Chondrocyte (in vitro differentiated cells): ENCODE results near the gene SLC35F1. TPM values are rescaled to one million over a fixed set of nuclear protein-coding genes. Genes with fewer than 3 reads are reported as not detected.

Source experiments
- DNase-seq: peaks from one replicate; pipeline ENCODE4 v3.0.0; 2021; ENCODE audit warnings: mixed read lengths, low spot score
- H3K27ac Mint-ChIP-seq: one replicate; pipeline ENCODE4 v1.8.0; 2021; ENCODE audit warnings: mild to moderate bottlenecking, moderate library complexity, mixed read lengths; ENCODE audit not compliant: unreplicated experiment
- H3K27me3 Mint-ChIP-seq: 2 replicates; pipeline ENCODE4 v1.8.0; 2021; ENCODE audit warnings: low read depth, mixed read lengths
- H3K36me3 Mint-ChIP-seq: 2 replicates; pipeline ENCODE4 v1.8.0; 2021; ENCODE audit warnings: low read depth, mixed read lengths
- H3K4me1 Mint-ChIP-seq: 2 replicates; pipeline ENCODE4 v1.8.0; 2021; ENCODE audit warnings: low read depth, mild to moderate bottlenecking, mixed read lengths
- H3K4me3 Mint-ChIP-seq: one replicate; pipeline ENCODE4 v1.8.0; 2021; ENCODE audit warnings: mild to moderate bottlenecking, moderate library complexity, mixed read lengths; ENCODE audit not compliant: unreplicated experiment
- H3K9me3 Mint-ChIP-seq: 2 replicates; pipeline ENCODE4 v1.8.0; 2021; ENCODE audit warnings: low read depth, mixed read lengths
- CTCF ChIP-seq: fragments of 200-600 bp; sonication (generic); IDR thresholded peaks from 2 replicates; pipeline ENCODE4 v1.5.0; 2021; ENCODE audit warnings: antibody characterized with exemption, mild to moderate bottlenecking, moderate library complexity
- total RNA-seq: library from RNA; stranded (reverse); gene quantifications from 3 replicates; pipeline ENCODE4 v1.2.1, GENCODE V29; 2021

The SLC35F1 gene
- total RNA-seq, 1 donor from 2014 or later, result not detected

GRCh38 chr6:118186672-118187567 is 279.9 kb downstream of the SLC35F1 start:
- H3K27ac Mint-ChIP-seq, result peak overlapping the region; percentile 82
- no peaks in the 10 kb centered on the region for H3K9me3 Mint-ChIP-seq
- no peak for DNase-seq
- no peaks in the 10 kb centered on the region for H3K36me3 Mint-ChIP-seq
- H3K4me1 Mint-ChIP-seq, result peaks cover 16% of the 10 kb centered on the region
- TF ChIP-seq CTCF, result no peak
- H3K27me3 Mint-ChIP-seq, result no peaks in the 10 kb centered on the region
- no peak overlapping the region for H3K4me3 Mint-ChIP-seq

GRCh38 chr6:118187568-118188164 is 280.6 kb downstream of the SLC35F1 start:
- H3K27ac Mint-ChIP-seq, result peak overlapping the region; percentile 82
- no peaks in the 10 kb centered on the region for H3K9me3 Mint-ChIP-seq
- H3K4me1 Mint-ChIP-seq, result peaks cover 16% of the 10 kb centered on the region
- no peak overlapping the region for H3K4me3 Mint-ChIP-seq
- H3K27me3 Mint-ChIP-seq, result no peaks in the 10 kb centered on the region
- H3K36me3 Mint-ChIP-seq, result no peaks in the 10 kb centered on the region
- no peak for TF ChIP-seq CTCF
- no peak for DNase-seq

GRCh38 chr6:118188561-118188960 is 281.5 kb downstream of the SLC35F1 start:
- H3K4me3 Mint-ChIP-seq, result no peak overlapping the region
- H3K27me3 Mint-ChIP-seq, result no peaks in the 10 kb centered on the region
- no peak for DNase-seq
- no peaks in the 10 kb centered on the region for H3K9me3 Mint-ChIP-seq
- no peak for TF ChIP-seq CTCF
- no peaks in the 10 kb centered on the region for H3K36me3 Mint-ChIP-seq
- peaks cover 16% of the 10 kb centered on the region for H3K4me1 Mint-ChIP-seq
- no peak overlapping the region for H3K27ac Mint-ChIP-seq

GRCh38 chr6:118197539-118197938 is 290.5 kb downstream of the SLC35F1 start:
- no peaks in the 10 kb centered on the region for H3K27me3 Mint-ChIP-seq
- TF ChIP-seq CTCF, result no peak
- H3K4me1 Mint-ChIP-seq, result peaks cover 11% of the 10 kb centered on the region
- no peak for DNase-seq
- no peaks in the 10 kb centered on the region for H3K36me3 Mint-ChIP-seq
- no peak overlapping the region for H3K4me3 Mint-ChIP-seq
- peak overlapping the region; percentile 59 for H3K27ac Mint-ChIP-seq
- no peaks in the 10 kb centered on the region for H3K9me3 Mint-ChIP-seq

- Mint-ChIP-seq H3K9me3 (no peaks in the 10 kb centered on the region), H3K4me1 (peaks cover 11% of the 10 kb centered on the region), H3K27ac (peak overlapping the region; percentile 57), H3K27me3 (no peaks in the 10 kb centered on the region), H3K4me3 (no peak overlapping the region), H3K36me3 (no peaks in the 10 kb centered on the region)
- no peak for TF ChIP-seq CTCF
- no peak for DNase-seq
These were observed 291.7 kb downstream of the SLC35F1 start for GRCh38 chr6:118198746-118199145.
